ENCODE results near the gene SMG5. TPM values are rescaled to one million over a fixed set of nuclear protein-coding genes. Genes with fewer than 3 reads are reported as not detected.
"Not testable (repeated sequence)": the region's sequence is repeated elsewhere in the genome, so short reads cannot be mapped to it uniquely, and the experiment has no call there.

SMG5 gene
- total RNA-seq (2022), result 146 and 155 TPM in 2 replicates
- percentile 86 among the genes with signal in this experiment for Bru-seq, nascent RNA
- percentile 87 among the genes with signal in this experiment for BruChase-seq, experiment 1, labeled RNA remaining after a 2-hour chase
- BruChase-seq, experiment 2, labeled RNA remaining after a 6-hour chase, result percentile 94 among the genes with signal in this experiment
- long read RNA-seq, full-length matches to known transcripts, result 109 of 198 reads
- long read RNA-seq, partial matches to known transcripts, result 52 of 198 reads
- long read RNA-seq, other reads (novel, unspliced or antisense), result 37 of 198 reads

GRCh38 chr1:156282479-156283222 lies at the start of gene SMG5:
Gene SMG5, minus strand, starts transcription at chr1:156282825. Its CDS starts 145 bp downstream, at chr1:156282680.
- H3K9me3 ChIP-seq, result no peaks in the 10 kb centered on the region
- Mint-ChIP-seq H3K36me3 (ENCODE audit: insufficient read depth, unreplicated experiment) (peaks cover 32% of the 10 kb centered on the region), H3K9me3 (ENCODE audit: unreplicated experiment) (no peaks in the 10 kb centered on the region), H3K4me1 (ENCODE audit: low read depth, unreplicated experiment) (peaks cover 17% of the 10 kb centered on the region), H3K4me3 (ENCODE audit: unreplicated experiment) (peak within 1 kb of the TSS; percentile 78), H3K27me3 (ENCODE audit: insufficient read depth, unreplicated experiment) (no peaks in the 10 kb centered on the region), H3K27ac (ENCODE audit: unreplicated experiment) (peak within 1 kb of the TSS; percentile 61)
- POLR2A ChIA-PET, result interaction anchor here (0.6 to 2.3 kb wide), 10 partner anchors 9 to 339 kb away, joined by 3 to 13 read pairs (median 5); partner anchors contain the start of genes ARHGEF2, CCT3, GLMP and MEF2D
- no TSS peak for BruUV-seq (replicated peaks)
- H3K36me3 ChIP-seq (ENCODE audit: control insufficient read depth, insufficient read depth, low read length), result peaks cover 7% of the 10 kb centered on the region
- DNase-seq, result peak; percentile 98
- no peak for TF ChIP-seq CTCF (IDR thresholded peaks at IDR 0.05; ENCODE audit: insufficient read depth in 1 of 2, low read depth in 1 of 2, low read length in 1 of 2, severe bottlenecking in 1 of 2, unreplicated experiment in 1 of 2)
- H3K27me3 ChIP-seq (replicated peaks; ENCODE audit: control insufficient read depth, insufficient read depth, low read length), result no peaks in the 10 kb centered on the region
- CTCF ChIA-PET, result interaction anchor here (0.6 to 3.7 kb wide), 9 partner anchors 37 to 379 kb away, joined by 3 to 22 read pairs (median 5); partner anchors contain the start of gene SLC25A44
- intact Hi-C loops (cut with micrococcal nuclease; ENCODE audit: unreplicated experiment), result loop anchor here (1.0 kb wide), 1 partner anchor 56 kb away; the partner anchor contains the start of genes CCT3 and TSACC
- H3K4me1 ChIP-seq, result peaks cover 24% of the 10 kb centered on the region
- H3K4me3 ChIP-seq (ENCODE audit: low read depth, low read length), result peak within 1 kb of the TSS; percentile 78

- DNase-seq; H3K4me3 ChIP-seq (ENCODE audit: low read depth, low read length); H3K27ac Mint-ChIP-seq (ENCODE audit: unreplicated experiment); H3K27me3 ChIP-seq (replicated peaks; ENCODE audit: control insufficient read depth, insufficient read depth, low read length); H3K9me3 ChIP-seq; H3K27me3 Mint-ChIP-seq (ENCODE audit: insufficient read depth, unreplicated experiment); intact Hi-C loops (cut with micrococcal nuclease; ENCODE audit: unreplicated experiment); POLR2A ChIA-PET; H3K9me3 Mint-ChIP-seq (ENCODE audit: unreplicated experiment); CTCF ChIA-PET; H3K4me3 Mint-ChIP-seq (ENCODE audit: unreplicated experiment); BruUV-seq (replicated peaks); H3K4me1 ChIP-seq; H3K36me3 ChIP-seq (ENCODE audit: control insufficient read depth, insufficient read depth, low read length); H3K4me1 Mint-ChIP-seq (ENCODE audit: low read depth, unreplicated experiment): not testable (repeated sequence)
- H3K36me3 Mint-ChIP-seq (ENCODE audit: insufficient read depth, unreplicated experiment), result peaks cover 87% of the 10 kb centered on the region
Measured at GRCh38 chr1:156323179-156323578, 40.6 kb upstream of the SMG5 start.

- Mint-ChIP-seq H3K36me3 (ENCODE audit: insufficient read depth, unreplicated experiment) (peaks cover 98% of the 10 kb centered on the region), H3K27ac (ENCODE audit: unreplicated experiment) (no peak overlapping the region), H3K4me1 (ENCODE audit: low read depth, unreplicated experiment) (no peaks in the 10 kb centered on the region), H3K27me3 (ENCODE audit: insufficient read depth, unreplicated experiment) (no peaks in the 10 kb centered on the region), H3K9me3 (ENCODE audit: unreplicated experiment) (no peaks in the 10 kb centered on the region), H3K4me3 (ENCODE audit: unreplicated experiment) (no peak overlapping the region)
- TF ChIP-seq CTCF (IDR thresholded peaks at IDR 0.05; ENCODE audit: insufficient read depth in 1 of 2, low read depth in 1 of 2, low read length in 1 of 2, severe bottlenecking in 1 of 2, unreplicated experiment in 1 of 2), result no peak
- CTCF ChIA-PET, result no interaction called here
- H3K9me3 ChIP-seq, result no peaks in the 10 kb centered on the region
- H3K27me3 ChIP-seq (replicated peaks; ENCODE audit: control insufficient read depth, insufficient read depth, low read length), result no peaks in the 10 kb centered on the region
- BruUV-seq (replicated peaks), result no TSS peak
- no peak overlapping the region for H3K4me3 ChIP-seq (ENCODE audit: low read depth, low read length)
- intact Hi-C loops (cut with micrococcal nuclease; ENCODE audit: unreplicated experiment), result no loop called here
- H3K4me1 ChIP-seq, result no peaks in the 10 kb centered on the region
- DNase-seq, result no peak
- POLR2A ChIA-PET, result no interaction called here
- H3K36me3 ChIP-seq (ENCODE audit: control insufficient read depth, insufficient read depth, low read length), result peaks cover 3% of the 10 kb centered on the region
Measured at GRCh38 chr1:156320560-156320959, 37.9 kb upstream of the SMG5 start.
